Uterus (tissue), 2 donors: ENCODE results near the gene NPR1.

Experiments used
- POLR2A ChIP-seq, 2 donors: fragments of 450-650 bp; IDR thresholded peaks; one replicate each; pipeline ENCODE4 v1.6.1; 2016; ENCODE audit warnings: antibody characterized with exemption in 2 of 2, mild to moderate bottlenecking in 1 of 2, moderate library complexity in 1 of 2
- TF ChIP-seq, protein P1 (sequence below), 4 experiments: fragments of 200-600 bp in 2 of 4; fragments of 450-650 bp in 2 of 4; sonication (generic) in 2 of 4; IDR thresholded peaks; one replicate each; pipeline ENCODE4 v1.5.1; 2016 to 2019; ENCODE audit warnings: antibody characterized with exemption in 4 of 4, mild to moderate bottlenecking in 2 of 4, moderate library complexity in 1 of 4

DNA sequence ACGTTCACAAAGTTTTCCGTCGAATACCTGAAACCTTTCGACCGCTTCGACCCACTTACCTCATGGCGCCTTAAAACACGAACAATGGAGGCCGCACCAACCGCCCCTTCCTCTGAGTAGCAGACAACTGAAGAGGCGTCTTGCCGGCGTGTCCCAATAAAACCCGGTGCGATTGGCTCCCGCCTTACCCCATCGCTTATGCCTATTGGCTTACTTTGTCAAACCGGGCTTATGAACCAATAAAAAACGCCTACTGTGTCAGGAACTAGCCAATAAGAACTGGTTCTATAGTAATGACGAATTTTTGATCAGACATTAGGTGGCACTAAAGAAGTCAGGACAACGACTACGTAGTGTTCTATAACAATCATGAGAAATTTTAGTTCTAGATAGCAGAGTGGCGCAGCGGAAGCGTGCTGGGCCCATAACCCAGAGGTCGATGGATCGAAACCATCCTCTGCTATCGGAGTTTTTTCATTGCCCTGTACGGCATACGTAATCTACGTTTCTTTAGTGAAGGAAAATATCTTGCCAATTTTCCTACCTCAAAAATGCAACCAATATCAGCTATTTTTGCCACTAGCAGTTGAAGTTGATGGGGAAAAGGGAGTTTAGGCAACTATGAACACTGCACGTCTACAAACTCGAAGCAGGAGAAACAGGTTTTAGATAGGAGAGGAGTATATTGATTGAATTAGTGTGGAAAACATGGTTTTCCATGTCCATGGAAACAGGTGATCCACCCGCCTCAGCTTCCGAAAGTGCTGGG is 7.4 kb upstream of the NPR1 start, which contains the start of gene ILF2:
- TF ChIP-seq, protein P1, sequence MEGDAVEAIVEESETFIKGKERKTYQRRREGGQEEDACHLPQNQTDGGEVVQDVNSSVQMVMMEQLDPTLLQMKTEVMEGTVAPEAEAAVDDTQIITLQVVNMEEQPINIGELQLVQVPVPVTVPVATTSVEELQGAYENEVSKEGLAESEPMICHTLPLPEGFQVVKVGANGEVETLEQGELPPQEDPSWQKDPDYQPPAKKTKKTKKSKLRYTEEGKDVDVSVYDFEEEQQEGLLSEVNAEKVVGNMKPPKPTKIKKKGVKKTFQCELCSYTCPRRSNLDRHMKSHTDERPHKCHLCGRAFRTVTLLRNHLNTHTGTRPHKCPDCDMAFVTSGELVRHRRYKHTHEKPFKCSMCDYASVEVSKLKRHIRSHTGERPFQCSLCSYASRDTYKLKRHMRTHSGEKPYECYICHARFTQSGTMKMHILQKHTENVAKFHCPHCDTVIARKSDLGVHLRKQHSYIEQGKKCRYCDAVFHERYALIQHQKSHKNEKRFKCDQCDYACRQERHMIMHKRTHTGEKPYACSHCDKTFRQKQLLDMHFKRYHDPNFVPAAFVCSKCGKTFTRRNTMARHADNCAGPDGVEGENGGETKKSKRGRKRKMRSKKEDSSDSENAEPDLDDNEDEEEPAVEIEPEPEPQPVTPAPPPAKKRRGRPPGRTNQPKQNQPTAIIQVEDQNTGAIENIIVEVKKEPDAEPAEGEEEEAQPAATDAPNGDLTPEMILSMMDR (IDR thresholded peaks at IDR 0.05): peak in 1 of 4 experiments; percentile 15
- peak; percentile 87 to 90 for TF ChIP-seq POLR2A (IDR thresholded peaks at IDR 0.05)
